Testis (tissue), 2 donors: ENCODE results near the gene HAPLN2.
"Not testable (repeated sequence)": the region's sequence is repeated elsewhere in the genome, so short reads cannot be mapped to it uniquely, and the experiment has no call there.

ENCODE experiments used
- CTCF ChIP-seq, 3 experiments: fragments of 450-650 bp in 2 of 3; fragments of 200-600 bp in 1 of 3; sonication (generic) in 1 of 3; IDR thresholded peaks; one replicate each; pipeline ENCODE4 v1.5.1; 2016 to 2019; ENCODE audit warnings: antibody characterized with exemption in 3 of 3, mild to moderate bottlenecking in 2 of 3, moderate library complexity in 1 of 3
- POLR2A ChIP-seq: fragments of 450-650 bp; IDR thresholded peaks from one replicate; pipeline ENCODE4 v1.6.1; 2017; ENCODE audit warnings: antibody characterized with exemption, mild to moderate bottlenecking, moderate library complexity

GRCh38 chr1:156607344-156607743, 11.9 kb upstream of the HAPLN2 start:
- not testable (repeated sequence) for TF ChIP-seq CTCF (IDR thresholded peaks at IDR 0.05); POLR2A
